KOPT-K1 (cell line): ENCODE measurements around the gene TPRG1.

Source experiments
- H3K27ac ChIP-seq: fragments of 200-600 bp; sonication (generic); 2 replicates; pipeline ENCODE4 v1.5.1; 2016; ENCODE audit warnings: antibody characterized with exemption, mild to moderate bottlenecking, low read depth, low read length; ENCODE audit not compliant: poor library complexity, severe bottlenecking
- H3K36me3 ChIP-seq: fragments of 200-600 bp; sonication (generic); 2 replicates; pipeline ENCODE4 v1.5.1; 2017; ENCODE audit warnings: antibody characterized with exemption, mild to moderate bottlenecking, low read length, moderate library complexity; ENCODE audit not compliant: insufficient read depth
- H3K9me3 ChIP-seq: fragments of 200-600 bp; sonication (generic); 2 replicates; pipeline ENCODE4 v1.5.1; 2017; ENCODE audit warnings: antibody characterized with exemption, low read length, mild to moderate bottlenecking; ENCODE audit not compliant: insufficient read depth, poor library complexity, severe bottlenecking

The TPRG1 gene

DNA sequence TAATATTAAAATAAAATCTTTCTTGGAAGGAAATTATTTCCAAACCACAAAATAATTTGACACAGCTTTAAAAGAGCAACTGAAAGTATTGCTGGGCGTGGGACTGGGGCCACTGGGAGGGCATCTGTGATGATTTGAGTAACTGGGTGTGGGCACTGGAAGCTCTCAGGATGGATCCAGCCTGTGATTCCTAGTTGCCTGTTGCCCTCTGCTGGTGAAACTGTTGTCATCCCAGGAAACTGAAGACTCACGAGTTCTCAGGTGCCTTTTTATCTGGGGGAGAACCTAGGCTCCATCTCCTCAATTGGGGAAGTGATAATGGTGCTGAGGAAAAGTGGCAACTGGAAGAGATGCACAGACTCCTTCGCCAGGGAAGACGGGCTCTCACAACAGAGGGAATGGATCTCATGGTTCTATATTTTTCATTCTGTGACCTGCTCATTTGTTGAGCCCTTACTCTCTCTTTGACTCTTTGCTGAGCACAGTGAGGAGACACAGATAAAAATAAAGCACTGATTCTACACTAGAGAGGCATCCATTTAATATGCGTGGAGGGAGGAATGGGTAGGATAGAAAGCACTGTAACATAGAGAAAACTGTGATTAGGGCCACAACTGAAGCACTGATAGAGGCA, 61.6 kb downstream of the TPRG1 start:
- Histone ChIP-seq H3K9me3 (no peaks in the 10 kb centered on the region), H3K27ac (no peak overlapping the region), H3K36me3 (no peaks in the 10 kb centered on the region)

DNA sequence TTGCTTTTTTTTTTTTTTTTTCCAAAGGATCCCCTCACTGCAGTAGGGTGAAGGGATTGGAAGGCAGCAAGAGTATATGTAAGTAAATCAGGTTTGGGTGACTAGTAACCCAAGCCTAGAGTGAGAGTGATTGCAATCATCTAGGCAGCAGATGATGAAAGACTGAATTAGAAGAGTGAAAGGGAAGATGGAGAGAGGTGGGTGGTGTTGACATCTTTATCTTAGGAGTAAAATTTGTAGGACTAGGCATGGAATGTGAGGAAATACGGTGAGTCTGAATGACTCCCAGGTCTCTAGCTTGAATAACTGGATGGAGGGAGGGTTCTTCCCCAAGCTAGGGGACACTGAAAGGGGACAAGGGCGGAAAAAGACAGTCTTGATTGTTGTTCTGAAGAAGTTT, 63.4 kb downstream of the TPRG1 start:
- peaks cover 5% of the 10 kb centered on the region for H3K9me3 ChIP-seq
- no peak overlapping the region for H3K27ac ChIP-seq
- H3K36me3 ChIP-seq, result no peaks in the 10 kb centered on the region

GRCh38 chr3:189236352-189236751, 64.6 kb downstream of the TPRG1 start:
- peaks cover 5% of the 10 kb centered on the region for H3K9me3 ChIP-seq
- H3K27ac ChIP-seq, result no peak overlapping the region
- H3K36me3 ChIP-seq, result no peaks in the 10 kb centered on the region

- H3K9me3 ChIP-seq, result peaks cover 5% of the 10 kb centered on the region
- no peak overlapping the region for H3K27ac ChIP-seq
- no peaks in the 10 kb centered on the region for H3K36me3 ChIP-seq
These were observed 65.8 kb downstream of the TPRG1 start for GRCh38 chr3:189237526-189237925.

GRCh38 chr3:189238071-189238470, 66.3 kb downstream of the TPRG1 start:
- Histone ChIP-seq H3K9me3 (peaks cover 9% of the 10 kb centered on the region), H3K27ac (no peak overlapping the region), H3K36me3 (no peaks in the 10 kb centered on the region)

DNA sequence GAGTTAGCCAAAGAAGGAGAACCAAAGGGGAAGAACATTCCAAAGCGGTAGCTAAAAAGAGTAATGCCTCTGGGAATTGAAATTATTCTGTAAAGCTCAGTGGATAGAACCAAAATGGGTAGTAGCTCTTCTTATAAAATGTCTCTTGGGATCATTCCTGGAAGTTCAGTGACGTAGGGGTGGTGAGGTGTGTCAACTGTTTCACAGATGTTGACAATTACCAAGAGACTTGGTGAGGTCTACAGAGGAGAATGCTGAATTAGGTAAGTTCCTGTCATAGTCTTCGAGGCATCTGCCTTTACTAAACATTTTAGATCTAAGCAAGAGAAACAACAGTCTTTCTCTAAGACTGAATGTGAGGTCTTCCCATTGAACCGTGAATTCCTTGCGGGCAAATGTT, 67.8 kb downstream of the TPRG1 start:
- Histone ChIP-seq H3K27ac (no peak overlapping the region), H3K9me3 (peaks cover 12% of the 10 kb centered on the region), H3K36me3 (no peaks in the 10 kb centered on the region)

DNA sequence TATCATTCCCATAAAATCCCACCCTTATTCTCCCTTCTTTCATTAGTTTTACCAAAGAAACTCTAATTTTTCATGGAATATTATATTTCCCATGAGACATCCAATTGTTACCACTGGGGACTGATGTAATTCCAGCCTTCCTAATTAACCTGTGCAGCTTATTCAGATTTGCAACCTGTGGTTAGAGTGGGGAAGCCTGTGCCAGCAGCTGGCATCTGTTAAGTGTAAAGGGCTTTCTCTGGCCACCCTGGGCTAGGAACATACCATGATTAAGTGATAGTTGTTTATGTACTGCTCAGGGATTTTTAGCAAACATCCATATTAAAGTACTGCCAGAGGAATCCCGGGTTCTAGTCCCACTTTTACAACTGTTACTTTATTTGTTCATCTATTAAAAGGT, 78.2 kb downstream of the TPRG1 start:
- Histone ChIP-seq H3K36me3 (no peaks in the 10 kb centered on the region), H3K9me3 (no peaks in the 10 kb centered on the region), H3K27ac (no peak overlapping the region)

- H3K27ac ChIP-seq, result no peak overlapping the region
- no peaks in the 10 kb centered on the region for H3K9me3 ChIP-seq
- no peaks in the 10 kb centered on the region for H3K36me3 ChIP-seq
These were observed 86.5 kb downstream of the TPRG1 start for GRCh38 chr3:189258261-189258660.

DNA sequence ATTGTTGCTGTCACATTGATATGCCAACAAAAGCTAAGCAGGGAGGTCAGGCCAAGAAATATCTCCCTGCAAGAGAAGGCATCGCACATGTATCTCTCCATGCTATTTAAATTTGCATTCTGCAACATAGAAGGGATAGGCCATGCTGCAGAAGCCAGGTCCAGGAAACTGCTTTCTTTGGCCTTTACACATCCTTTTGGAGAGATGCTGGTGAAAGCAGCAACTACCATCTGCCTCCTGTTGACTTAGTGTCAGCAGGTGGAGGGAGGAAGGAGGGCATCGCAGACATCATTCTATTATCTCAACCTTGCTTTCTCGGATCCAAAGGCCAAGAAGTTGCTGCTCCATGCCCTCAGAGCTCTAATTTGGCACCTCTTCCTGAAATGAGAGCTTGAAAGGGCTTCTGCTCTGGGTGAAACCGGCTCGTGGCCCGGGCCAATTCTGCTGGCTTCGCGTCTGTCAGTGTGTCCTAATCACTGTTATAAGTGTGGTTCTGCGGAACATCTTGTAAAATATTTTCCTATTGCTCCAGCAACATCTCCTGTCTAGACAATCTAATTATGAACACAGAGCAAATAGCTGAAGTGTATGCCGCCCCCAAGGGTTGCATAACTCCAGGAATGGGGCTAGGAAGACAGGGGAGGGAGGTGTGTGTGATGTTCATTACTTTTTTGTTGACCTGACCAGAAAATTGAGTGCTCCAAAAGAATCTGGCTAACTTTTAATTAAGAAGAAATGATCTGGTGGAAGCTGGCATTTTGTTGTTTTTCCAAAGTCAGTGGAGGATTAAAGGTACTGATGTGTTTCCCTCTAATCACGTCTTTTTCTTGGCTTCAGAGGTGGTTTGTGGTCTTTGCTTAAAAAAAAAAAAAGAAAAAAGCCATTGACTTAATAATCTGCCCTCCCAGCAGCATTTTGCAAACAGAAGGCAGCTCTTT, 89.1 kb downstream of the TPRG1 start:
- Histone ChIP-seq H3K9me3 (no peaks in the 10 kb centered on the region), H3K27ac (no peak overlapping the region), H3K36me3 (no peaks in the 10 kb centered on the region)

GRCh38 chr3:189262746-189263145, 91.0 kb downstream of the TPRG1 start:
- H3K9me3 ChIP-seq, result no peaks in the 10 kb centered on the region
- no peaks in the 10 kb centered on the region for H3K36me3 ChIP-seq
- H3K27ac ChIP-seq, result no peak overlapping the region

DNA sequence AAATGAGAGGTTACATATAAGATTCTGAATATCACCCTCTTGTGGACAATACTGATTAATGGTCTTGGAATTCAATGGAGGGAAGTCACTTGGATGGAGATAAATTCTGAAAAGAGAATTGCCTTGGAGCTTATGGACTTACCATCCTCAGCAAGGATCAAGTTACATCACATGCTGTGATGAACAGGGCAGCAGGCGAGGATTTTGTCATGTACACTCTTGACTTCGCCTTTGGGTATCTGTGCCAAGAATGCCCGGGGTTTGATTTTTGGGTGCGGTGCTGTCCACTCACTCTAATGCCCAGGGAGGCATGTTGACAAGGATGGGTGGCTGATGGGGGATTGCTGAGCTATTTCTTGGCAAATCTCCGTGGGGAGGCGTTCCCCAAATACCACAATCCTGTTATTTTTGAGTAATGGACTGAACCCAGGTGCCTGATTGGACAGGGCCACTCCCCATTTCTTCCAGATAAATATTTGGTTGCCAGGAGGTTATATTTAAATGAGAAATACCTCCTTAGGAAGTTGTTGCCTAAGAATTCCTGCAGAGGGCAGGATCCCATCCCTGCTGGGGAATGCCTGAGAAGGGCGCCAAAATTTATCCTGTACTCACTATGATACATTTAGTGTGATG, 96.3 kb downstream of the TPRG1 start:
- no peaks in the 10 kb centered on the region for H3K36me3 ChIP-seq
- no peaks in the 10 kb centered on the region for H3K9me3 ChIP-seq
- H3K27ac ChIP-seq, result no peak overlapping the region

- no peaks in the 10 kb centered on the region for H3K9me3 ChIP-seq
- H3K36me3 ChIP-seq, result no peaks in the 10 kb centered on the region
- H3K27ac ChIP-seq, result no peak overlapping the region
These were observed 97.6 kb downstream of the TPRG1 start for GRCh38 chr3:189269365-189269764.

- H3K27ac ChIP-seq, result no peak overlapping the region
- no peaks in the 10 kb centered on the region for H3K36me3 ChIP-seq
- H3K9me3 ChIP-seq, result no peaks in the 10 kb centered on the region
These were observed 98.6 kb downstream of the TPRG1 start for GRCh38 chr3:189270248-189270832.

GRCh38 chr3:189272500-189273119, 100.8 kb downstream of the TPRG1 start:
- H3K27ac ChIP-seq, result no peak overlapping the region
- no peaks in the 10 kb centered on the region for H3K9me3 ChIP-seq

GRCh38 chr3:189273736-189274135, 102.0 kb downstream of the TPRG1 start:
- Histone ChIP-seq H3K9me3 (no peaks in the 10 kb centered on the region), H3K36me3 (no peaks in the 10 kb centered on the region), H3K27ac (no peak overlapping the region)

More at GRCh38 chr3:189272500-189273119, 100.8 kb downstream of the TPRG1 start:
- H3K36me3 ChIP-seq, result no peaks in the 10 kb centered on the region
